Body of pancreas (tissue), 4 donors: ENCODE data around the gene EPB41L3. TPM values are rescaled to one million over a fixed set of nuclear protein-coding genes. Genes with fewer than 3 reads are reported as not detected.
A peak's percentile ranks its signal among the peaks of the same experiment; 100 is the strongest.

Experiments
- ATAC-seq: fragments of 150-250 bp; one replicate; pipeline ENCODE4 v1.9.1; 2016
- DNase-seq, 4 donors: peaks; one replicate each; pipeline ENCODE4 v3.0.0-alpha.2; 2019
- H3K27ac ChIP-seq, 4 donors: fragments of 200-600 bp; sonication (generic); 1 replicate in 3 of 4; 2 replicates in 1 of 4; pipeline versions ENCODE4 v1.5.1 to v1.6.1; 2016 to 2019; ENCODE audit warnings: mild to moderate bottlenecking in 1 of 4, mixed read lengths in 1 of 4, moderate library complexity in 1 of 4
- H3K27me3 ChIP-seq, 2 donors: fragments of 200-600 bp; sonication (generic); one replicate each; pipeline ENCODE4 v1.6.0; 2016; ENCODE audit warnings: mild to moderate bottlenecking in 1 of 2
- H3K36me3 ChIP-seq, 2 donors: fragments of 200-600 bp; sonication (generic); replicated peaks in 1 of 2; 2 replicates each; pipeline ENCODE4 v1.5.1; 2016; ENCODE audit warnings: low read depth in 2 of 2; ENCODE audit not compliant: insufficient read depth in 1 of 2
- H3K4me1 ChIP-seq: fragments of 200-600 bp; sonication (generic); one replicate; pipeline ENCODE4 v1.6.0; 2016
- H3K4me3 ChIP-seq, 2 donors: fragments of 200-600 bp; sonication (generic); 1 replicate in 1 of 2; 2 replicates in 1 of 2; pipeline ENCODE4 v1.5.1; 2016 to 2019
- H3K9me3 ChIP-seq, 3 donors: fragments of 200-600 bp; sonication (generic); 1 replicate in 2 of 3; 2 replicates in 1 of 3; pipeline ENCODE4 v1.5.1; 2016
- POLR2A ChIP-seq, 3 donors: fragments of 450-650 bp; IDR thresholded peaks; one replicate each; pipeline ENCODE4 v1.6.1; 2016; ENCODE audit warnings: antibody characterized with exemption in 3 of 3, mild to moderate bottlenecking in 2 of 3
- WGBS, 2 donors: methylation state at CpG; one replicate each; pipeline ENCODE4 v1.1.5; 2017; 5-methylcytosine and 5-hydroxymethylcytosine counted together
- intact Hi-C: fragments of 100-400 bp; cut with DNase I; formaldehyde crosslinking; loops from one replicate; pipeline ENCODE4 v1.15.1; 2023
- total RNA-seq, 2 donors: library from RNA; depleted of rRNA; stranded (reverse); fragments of >200 nt; gene quantifications; one replicate each; pipeline ENCODE4 v1.1.0, GENCODE V29; 2016
- TF ChIP-seq, protein P1 (sequence below), 7 experiments: fragments of 450-650 bp in 4 of 7; fragments of 200-600 bp in 3 of 7; sonication (generic) in 3 of 7; IDR thresholded peaks; one replicate each; pipeline ENCODE4 v1.5.1; 2016 to 2019; ENCODE audit warnings: antibody characterized with exemption in 7 of 7

EPB41L3 gene
- total RNA-seq: 10 to 100 TPM; 22.1 to 25.1 TPM

DNA sequence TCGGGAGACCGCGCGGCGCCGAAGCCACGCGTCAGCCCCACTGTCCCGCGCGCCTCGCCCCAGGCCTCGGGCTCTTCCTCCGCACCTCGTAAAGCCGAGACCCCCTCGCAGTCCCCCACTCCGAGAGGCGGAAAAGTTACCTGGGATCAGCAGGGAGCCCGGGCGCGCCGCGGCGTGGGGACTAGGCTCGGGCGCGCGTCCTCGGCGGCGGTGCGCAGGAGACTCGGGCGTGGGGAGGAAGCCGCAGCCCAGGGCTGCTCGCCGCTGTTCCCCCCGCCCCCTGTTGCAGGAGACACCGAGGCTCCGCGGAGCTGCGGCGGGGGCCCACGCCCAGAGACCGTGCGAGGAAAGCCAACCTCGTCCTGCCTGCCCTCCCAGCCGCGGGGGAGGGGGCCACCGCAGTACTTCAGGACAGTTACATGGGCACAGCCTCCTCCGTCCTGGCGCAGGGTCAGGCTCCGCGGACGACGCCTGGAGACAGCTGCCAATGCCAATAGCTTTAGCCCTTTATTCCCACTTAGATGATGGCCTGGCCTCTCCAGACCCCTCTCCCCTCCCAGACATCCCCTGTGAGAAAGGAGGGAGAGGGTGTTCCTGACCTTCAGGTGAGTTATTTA, at the start of gene EPB41L3:
EPB41L3 (minus strand) TSS at position 225 of the 617 bp plus-strand sequence. CDS start 54,814 bp downstream, outside the sequence.
- TF ChIP-seq POLR2A (IDR thresholded peaks at IDR 0.05): peak in 1 of 3 donors; percentile 53
- TF ChIP-seq, protein P1, sequence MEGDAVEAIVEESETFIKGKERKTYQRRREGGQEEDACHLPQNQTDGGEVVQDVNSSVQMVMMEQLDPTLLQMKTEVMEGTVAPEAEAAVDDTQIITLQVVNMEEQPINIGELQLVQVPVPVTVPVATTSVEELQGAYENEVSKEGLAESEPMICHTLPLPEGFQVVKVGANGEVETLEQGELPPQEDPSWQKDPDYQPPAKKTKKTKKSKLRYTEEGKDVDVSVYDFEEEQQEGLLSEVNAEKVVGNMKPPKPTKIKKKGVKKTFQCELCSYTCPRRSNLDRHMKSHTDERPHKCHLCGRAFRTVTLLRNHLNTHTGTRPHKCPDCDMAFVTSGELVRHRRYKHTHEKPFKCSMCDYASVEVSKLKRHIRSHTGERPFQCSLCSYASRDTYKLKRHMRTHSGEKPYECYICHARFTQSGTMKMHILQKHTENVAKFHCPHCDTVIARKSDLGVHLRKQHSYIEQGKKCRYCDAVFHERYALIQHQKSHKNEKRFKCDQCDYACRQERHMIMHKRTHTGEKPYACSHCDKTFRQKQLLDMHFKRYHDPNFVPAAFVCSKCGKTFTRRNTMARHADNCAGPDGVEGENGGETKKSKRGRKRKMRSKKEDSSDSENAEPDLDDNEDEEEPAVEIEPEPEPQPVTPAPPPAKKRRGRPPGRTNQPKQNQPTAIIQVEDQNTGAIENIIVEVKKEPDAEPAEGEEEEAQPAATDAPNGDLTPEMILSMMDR (IDR thresholded peaks at IDR 0.05): no peak
- H3K27me3 ChIP-seq: no peaks in the 10 kb centered on the region
- peak; percentile 77 for ATAC-seq
- peak; percentile 24 to 51 (median 35) for DNase-seq
- H3K27ac ChIP-seq: peak within 1 kb of the TSS in 2 of 4 donors; percentile 25 to 56
- peak within 1 kb of the TSS; percentile 16 to 32 for H3K4me3 ChIP-seq
- WGBS, 2 donors: 0 to 1% methylated on average over 13 to 54 of the region's 57 CpGs
- H3K4me1 ChIP-seq: peaks cover 14% of the 10 kb centered on the region
- intact Hi-C loops: no loop called here
- no peaks in the 10 kb centered on the region for H3K9me3 ChIP-seq
- no peaks in the 10 kb centered on the region for H3K36me3 ChIP-seq

DNA sequence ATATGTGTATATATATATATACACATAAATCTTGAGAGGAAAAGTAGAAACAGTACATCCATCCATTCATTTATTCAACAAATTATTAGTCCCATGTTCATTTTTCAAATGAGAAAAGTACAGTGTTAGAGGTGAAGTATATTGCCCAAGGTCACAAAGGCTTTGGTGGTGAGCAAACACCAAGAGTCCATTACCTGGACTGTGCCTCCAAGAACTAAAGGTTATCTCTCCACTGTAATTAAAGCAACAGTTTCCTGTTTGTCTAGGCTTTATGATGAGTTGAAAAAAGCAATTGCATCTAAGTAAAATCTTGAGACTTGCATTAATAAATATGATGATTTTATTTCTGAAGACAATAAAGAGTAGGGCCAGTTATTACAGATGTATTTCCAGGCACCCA, 44.7 kb upstream of the EPB41L3 start:
- no peak overlapping the region for H3K4me3 ChIP-seq
- no peaks in the 10 kb centered on the region for H3K9me3 ChIP-seq
- H3K27ac ChIP-seq: no peak overlapping the region
- H3K4me1 ChIP-seq: no peaks in the 10 kb centered on the region
- ATAC-seq (no peak), DNase-seq (no peak)
- intact Hi-C loops: no loop called here
- no peak for TF ChIP-seq POLR2A (IDR thresholded peaks at IDR 0.05)
- TF ChIP-seq, protein P1 (IDR thresholded peaks at IDR 0.05): no peak
- H3K36me3 ChIP-seq: no peaks in the 10 kb centered on the region
- H3K27me3 ChIP-seq: no peaks in the 10 kb centered on the region

DNA sequence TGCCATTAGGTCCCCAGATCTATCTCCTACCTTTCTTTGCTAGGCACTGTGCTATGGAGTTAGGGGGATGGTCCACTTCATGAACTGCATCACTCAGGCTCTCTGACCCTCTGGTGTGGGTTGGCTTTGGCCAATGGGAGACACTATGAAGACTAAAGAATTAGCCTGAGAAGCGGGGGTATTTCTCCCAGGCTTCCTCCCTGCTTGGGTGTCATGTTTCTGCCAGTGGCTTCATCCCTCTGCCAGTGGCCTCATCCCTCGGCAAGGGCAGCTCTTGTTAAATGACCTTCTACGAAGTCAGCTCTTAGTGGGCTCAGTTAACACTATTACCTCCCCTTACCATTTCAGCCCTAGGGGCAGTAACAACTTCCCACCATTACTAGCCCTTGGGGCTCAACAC, 41.9 kb upstream of the EPB41L3 start:
- intact Hi-C loops: no loop called here

DNA sequence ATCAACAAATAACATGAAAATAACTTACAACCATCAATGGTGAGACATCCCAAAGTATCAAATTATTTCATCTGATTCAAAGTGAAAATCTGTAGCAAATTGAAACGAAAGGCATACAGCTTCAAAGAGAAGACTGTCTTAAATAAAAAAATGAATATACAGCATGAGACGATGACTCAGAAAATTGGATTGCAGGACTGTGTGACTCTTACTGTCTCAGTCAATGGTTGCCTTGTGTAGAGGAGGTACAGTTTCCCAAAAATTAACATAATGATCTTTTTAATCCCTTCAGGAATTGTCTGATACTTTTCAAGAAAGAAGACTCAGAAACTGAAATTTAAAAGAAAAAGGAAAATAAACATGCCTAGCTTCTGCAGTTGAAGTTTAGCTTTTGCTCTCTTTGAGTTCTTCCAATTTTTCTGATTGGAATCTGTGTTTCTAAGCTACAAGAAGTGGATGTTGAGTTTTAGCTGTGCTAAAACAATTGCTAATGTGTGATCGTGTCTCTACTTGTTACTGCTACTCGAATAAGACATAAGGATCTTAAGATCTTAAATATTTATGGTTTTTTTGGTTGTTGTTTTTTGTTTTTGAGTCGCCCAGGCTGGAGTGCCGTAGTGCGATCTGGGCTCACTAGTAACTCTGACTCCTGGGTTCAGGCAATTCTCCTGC, 41.1 kb upstream of the EPB41L3 start:
- 73 to 82% methylated on average over 7 of the region's 7 CpGs for WGBS, 2 donors
- ATAC-seq (no peak), DNase-seq (no peak)
- H3K4me3 ChIP-seq: no peak overlapping the region
- no peak overlapping the region for H3K27ac ChIP-seq
- intact Hi-C loops: no loop called here
- H3K36me3 ChIP-seq: no peaks in the 10 kb centered on the region
- TF ChIP-seq POLR2A (IDR thresholded peaks at IDR 0.05): no peak
- TF ChIP-seq, protein P1 (IDR thresholded peaks at IDR 0.05): no peak
- H3K27me3 ChIP-seq: no peaks in the 10 kb centered on the region
- H3K4me1 ChIP-seq: no peaks in the 10 kb centered on the region
- H3K9me3 ChIP-seq: no peaks in the 10 kb centered on the region

More for the DNA sequence above, 41.9 kb upstream of the EPB41L3 start:
- DNase-seq (no peak), ATAC-seq (no peak)
- no peaks in the 10 kb centered on the region for H3K27me3 ChIP-seq
- H3K4me1 ChIP-seq: no peaks in the 10 kb centered on the region
- 73 to 83% methylated on average over 3 of the region's 3 CpGs for WGBS, 2 donors
- H3K36me3 ChIP-seq: no peaks in the 10 kb centered on the region
- no peak overlapping the region for H3K27ac ChIP-seq
- no peaks in the 10 kb centered on the region for H3K9me3 ChIP-seq
- TF ChIP-seq POLR2A (IDR thresholded peaks at IDR 0.05): no peak
- TF ChIP-seq, protein P1 (IDR thresholded peaks at IDR 0.05): no peak
- no peak overlapping the region for H3K4me3 ChIP-seq
